Measurements from ENCODE around the gene IFI30. TPM values are rescaled to one million over a fixed set of nuclear protein-coding genes. Genes with fewer than 3 reads are reported as not detected.

The IFI30 gene
- total RNA-seq, 1 donor: 23.1 TPM

DNA sequence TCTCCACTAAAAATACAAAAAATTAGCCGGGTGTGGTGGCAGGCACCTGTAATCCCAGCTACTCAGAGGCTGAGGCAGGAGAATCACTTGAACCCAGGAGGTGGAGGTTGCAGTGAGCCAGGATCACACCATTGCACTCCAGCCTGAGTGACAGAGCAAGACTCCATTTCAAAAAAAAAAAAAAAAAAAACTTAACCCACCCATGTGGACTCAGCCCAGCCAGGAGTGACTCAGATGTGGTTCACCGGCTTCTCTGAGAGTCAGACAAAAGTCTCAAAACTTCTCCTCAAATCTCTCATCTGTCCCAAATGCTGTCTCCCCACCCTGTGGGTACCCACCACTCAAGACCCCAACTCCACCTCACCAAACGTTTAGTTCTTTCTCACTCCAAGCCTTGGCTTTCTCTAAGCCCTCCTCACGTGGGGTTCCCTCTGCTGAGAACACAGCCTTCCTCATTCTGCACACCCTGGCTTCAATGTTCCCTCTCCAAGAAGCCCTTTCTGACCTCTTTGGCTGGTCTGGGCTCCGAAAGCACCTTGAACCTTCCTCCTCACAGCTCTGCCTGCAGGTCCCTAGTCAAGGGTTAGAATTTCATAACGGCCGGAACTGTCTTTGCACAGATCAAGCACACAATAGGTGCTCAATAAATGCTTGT is 41.3 kb downstream of the IFI30 start:
- H3K4me3 ChIP-seq (ENCODE audit: low read depth, low read length): no peak overlapping the region
- peak; percentile 67 for DNase-seq (ENCODE audit: low read depth)
- TF ChIP-seq, protein P1, sequence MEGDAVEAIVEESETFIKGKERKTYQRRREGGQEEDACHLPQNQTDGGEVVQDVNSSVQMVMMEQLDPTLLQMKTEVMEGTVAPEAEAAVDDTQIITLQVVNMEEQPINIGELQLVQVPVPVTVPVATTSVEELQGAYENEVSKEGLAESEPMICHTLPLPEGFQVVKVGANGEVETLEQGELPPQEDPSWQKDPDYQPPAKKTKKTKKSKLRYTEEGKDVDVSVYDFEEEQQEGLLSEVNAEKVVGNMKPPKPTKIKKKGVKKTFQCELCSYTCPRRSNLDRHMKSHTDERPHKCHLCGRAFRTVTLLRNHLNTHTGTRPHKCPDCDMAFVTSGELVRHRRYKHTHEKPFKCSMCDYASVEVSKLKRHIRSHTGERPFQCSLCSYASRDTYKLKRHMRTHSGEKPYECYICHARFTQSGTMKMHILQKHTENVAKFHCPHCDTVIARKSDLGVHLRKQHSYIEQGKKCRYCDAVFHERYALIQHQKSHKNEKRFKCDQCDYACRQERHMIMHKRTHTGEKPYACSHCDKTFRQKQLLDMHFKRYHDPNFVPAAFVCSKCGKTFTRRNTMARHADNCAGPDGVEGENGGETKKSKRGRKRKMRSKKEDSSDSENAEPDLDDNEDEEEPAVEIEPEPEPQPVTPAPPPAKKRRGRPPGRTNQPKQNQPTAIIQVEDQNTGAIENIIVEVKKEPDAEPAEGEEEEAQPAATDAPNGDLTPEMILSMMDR (IDR thresholded peaks at IDR 0.05; ENCODE audit: insufficient read depth, low read length): no peak

DNA sequence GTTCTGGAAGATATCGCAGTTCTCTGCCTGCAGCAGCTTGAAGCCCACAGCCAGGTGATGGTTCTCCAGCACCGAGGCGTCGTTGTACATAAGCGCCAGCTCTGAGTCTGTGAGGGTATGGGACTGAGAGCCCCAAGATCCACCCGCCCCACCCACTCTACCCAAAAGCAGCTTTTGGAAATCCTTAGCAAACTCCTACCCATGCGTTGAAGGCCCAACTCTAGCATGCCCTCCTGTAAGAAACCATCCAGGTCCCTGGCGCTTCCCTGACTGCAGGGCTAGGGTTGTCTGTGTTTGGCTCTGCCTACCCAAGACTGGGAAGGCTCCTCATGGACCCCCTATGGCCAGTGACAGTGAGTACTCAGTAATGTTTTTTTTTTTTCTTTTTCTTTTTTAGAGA is 43.2 kb downstream of the IFI30 start:
- no peak overlapping the region for H3K4me3 ChIP-seq (ENCODE audit: low read depth, low read length)
- no peak for DNase-seq (ENCODE audit: low read depth)
- TF ChIP-seq, protein P1 (IDR thresholded peaks at IDR 0.05; ENCODE audit: insufficient read depth, low read length): no peak

DNA sequence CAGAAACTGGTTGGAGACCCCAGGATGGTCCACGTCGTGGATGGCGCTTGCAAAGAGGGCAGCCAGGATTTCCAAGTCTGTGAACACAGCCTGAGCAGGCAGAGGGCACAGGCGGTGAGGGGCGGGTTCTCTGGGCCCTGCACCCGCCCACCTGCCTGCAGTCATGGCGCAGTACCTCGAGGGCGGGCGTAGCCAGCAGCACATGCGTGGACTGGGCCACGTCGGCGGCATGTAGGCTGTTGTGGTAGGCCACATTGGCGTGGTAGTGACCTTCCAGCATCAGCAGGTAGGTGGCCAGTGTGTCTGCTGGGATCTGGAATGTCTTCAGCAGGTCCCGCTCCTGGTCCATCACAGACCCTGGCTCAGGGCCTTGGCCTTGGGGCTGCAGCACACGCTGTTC is 44.5 kb downstream of the IFI30 start:
- H3K4me3 ChIP-seq (ENCODE audit: low read depth, low read length): no peak overlapping the region
- DNase-seq (ENCODE audit: low read depth): no peak
- TF ChIP-seq, protein P1 (IDR thresholded peaks at IDR 0.05; ENCODE audit: insufficient read depth, low read length): no peak

DNA sequence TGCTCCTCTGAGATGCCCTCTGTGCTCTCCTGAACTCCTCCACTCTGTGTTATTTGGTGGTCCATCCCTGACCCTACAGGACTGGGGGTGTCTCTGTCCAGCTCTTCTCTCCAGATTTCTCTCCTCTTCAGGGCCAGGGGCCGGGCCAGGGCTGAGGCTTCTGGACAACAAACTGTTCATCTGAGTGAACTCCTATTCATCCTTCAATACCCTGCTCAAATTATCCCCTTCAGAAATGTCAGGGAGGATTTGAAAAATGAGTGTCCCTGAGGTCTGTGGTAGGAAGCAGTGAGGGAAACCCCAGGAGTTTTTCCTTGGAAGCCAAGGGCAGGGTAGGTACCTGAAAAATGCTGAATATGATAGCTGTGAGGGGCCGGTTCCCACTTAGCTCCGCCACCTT is 45.0 kb downstream of the IFI30 start:
- DNase-seq (ENCODE audit: low read depth): no peak
- TF ChIP-seq, protein P1 (IDR thresholded peaks at IDR 0.05; ENCODE audit: insufficient read depth, low read length): no peak
- H3K4me3 ChIP-seq (ENCODE audit: low read depth, low read length): no peak overlapping the region

DNA sequence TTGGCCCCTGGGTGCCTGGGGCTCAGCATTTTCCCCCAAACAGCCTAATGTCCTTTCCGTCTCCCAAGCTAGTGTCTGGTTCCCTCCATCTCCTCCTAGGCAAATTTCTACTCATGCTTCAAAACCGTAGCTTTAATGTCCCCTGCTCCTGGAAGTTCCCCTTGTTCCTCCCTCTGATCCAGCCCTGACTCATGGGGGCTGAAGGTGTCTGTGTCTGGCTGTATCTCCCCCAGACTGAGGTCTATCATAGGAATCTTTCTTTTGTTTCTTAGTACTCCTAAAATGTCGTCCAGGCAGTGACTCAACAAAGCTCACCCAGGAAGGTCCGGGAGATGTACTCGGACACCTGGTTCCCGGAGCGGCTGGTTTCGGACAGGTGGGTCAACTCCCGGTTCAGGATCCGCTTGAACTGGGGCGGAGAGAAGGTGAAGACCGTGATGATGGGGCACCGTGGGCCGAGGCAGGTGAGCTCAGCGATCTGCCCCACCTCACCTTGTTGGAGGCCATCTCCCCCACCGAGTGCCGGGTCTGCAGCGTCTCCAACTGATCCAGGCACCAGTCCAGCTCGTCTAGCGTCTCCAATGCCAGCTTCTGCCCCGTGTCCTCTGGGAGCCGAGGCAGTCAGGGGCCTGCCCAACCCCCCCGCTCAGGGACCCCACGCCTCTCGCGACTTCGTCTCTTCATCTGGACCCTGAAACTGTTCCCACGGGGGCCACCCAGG is 46.5 kb downstream of the IFI30 start:
- TF ChIP-seq, protein P1 (IDR thresholded peaks at IDR 0.05; ENCODE audit: insufficient read depth, low read length): no peak
- no peak for DNase-seq (ENCODE audit: low read depth)
- H3K4me3 ChIP-seq (ENCODE audit: low read depth, low read length): no peak overlapping the region

DNA sequence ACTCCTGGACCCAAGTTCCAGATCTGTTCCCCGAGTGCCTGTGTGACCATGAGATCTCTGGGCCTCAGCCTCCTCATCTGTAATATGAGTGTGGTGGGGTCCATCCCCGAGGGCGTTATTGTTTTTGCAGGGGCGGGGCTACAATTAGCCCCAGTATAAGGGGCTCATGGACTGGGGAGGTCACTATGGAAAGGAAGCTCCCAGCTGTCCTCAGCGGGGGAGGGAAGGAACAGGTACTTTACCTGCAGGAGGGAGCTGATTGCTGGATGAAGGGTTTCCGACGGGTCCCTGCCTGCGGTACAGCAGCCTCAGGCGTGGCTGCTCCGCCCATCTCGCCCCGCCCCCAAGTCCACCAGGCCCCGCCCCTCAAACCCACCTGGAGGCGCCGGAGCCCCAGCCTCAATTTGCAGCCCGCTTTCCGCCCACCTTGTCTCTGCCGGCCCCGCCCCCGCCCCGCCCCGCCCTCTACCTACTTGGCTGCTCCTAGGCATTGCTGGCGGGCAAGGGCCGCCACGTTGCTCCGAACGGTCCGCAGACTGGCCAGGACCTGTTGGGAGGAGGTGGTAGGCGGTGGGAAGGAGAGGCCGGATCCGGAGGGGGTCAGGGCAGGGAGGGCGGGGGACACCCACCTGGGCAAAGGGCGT is 47.1 kb downstream of the IFI30 start:
- no peak overlapping the region for H3K4me3 ChIP-seq (ENCODE audit: low read depth, low read length)
- TF ChIP-seq, protein P1 (IDR thresholded peaks at IDR 0.05; ENCODE audit: insufficient read depth, low read length): no peak
- no peak for DNase-seq (ENCODE audit: low read depth)
